ENCODE results near the gene COX5A. TPM values are rescaled to one million over a fixed set of nuclear protein-coding genes. Genes with fewer than 3 reads are reported as not detected.

COX5A gene
- total RNA-seq, 1 experiment from 2014 or later: 280 TPM

Other genes with a start within 250 kb of the COX5A start
- gene EDC3, start 242.0 kb downstream of the COX5A start, total RNA-seq (2022): 65.1 and 70.1 TPM in 2 replicates
- gene CYP1A1, start 212.5 kb downstream of the COX5A start, total RNA-seq (2022): 3.0 and 3.4 TPM in 2 replicates
- gene CYP1A2, start 189.2 kb downstream of the COX5A start, total RNA-seq (2022): not detected in 2 replicates
- 82.6 and 85.1 TPM in 2 replicates for gene CSK, start 156.0 kb downstream of the COX5A start, total RNA-seq (2022)
- gene LMAN1L, start 125.2 kb downstream of the COX5A start, total RNA-seq (2022): 0.35 and 1.1 TPM in 2 replicates
- gene CPLX3, start 111.4 kb downstream of the COX5A start, total RNA-seq (2022): 0.21 and 0.29 TPM in 2 replicates
- 33.8 and 42.2 TPM in 2 replicates for gene ULK3, start 94.9 kb downstream of the COX5A start, total RNA-seq (2022)
- 114 and 115 TPM in 2 replicates for gene SCAMP2, start 64.7 kb downstream of the COX5A start, total RNA-seq (2022)
- 63.3 and 76.1 TPM in 2 replicates for gene MPI, start 48.0 kb downstream of the COX5A start, total RNA-seq (2022)
- 48.1 and 56.2 TPM in 2 replicates for gene FAM219B, start 31.2 kb downstream of the COX5A start, total RNA-seq (2022)
- 14.9 and 19.2 TPM in 2 replicates for gene RPP25, start 18.7 kb upstream of the COX5A start, total RNA-seq (2022)
- gene SCAMP5, start 57.5 kb upstream of the COX5A start, total RNA-seq (2022): 10.7 and 13.6 TPM in 2 replicates
- 23.4 and 24.4 TPM in 2 replicates for gene PPCDC, start 85.5 kb upstream of the COX5A start, total RNA-seq (2022)